Measurements from ENCODE around the gene PABPC1L.

PABPC1L gene

DNA sequence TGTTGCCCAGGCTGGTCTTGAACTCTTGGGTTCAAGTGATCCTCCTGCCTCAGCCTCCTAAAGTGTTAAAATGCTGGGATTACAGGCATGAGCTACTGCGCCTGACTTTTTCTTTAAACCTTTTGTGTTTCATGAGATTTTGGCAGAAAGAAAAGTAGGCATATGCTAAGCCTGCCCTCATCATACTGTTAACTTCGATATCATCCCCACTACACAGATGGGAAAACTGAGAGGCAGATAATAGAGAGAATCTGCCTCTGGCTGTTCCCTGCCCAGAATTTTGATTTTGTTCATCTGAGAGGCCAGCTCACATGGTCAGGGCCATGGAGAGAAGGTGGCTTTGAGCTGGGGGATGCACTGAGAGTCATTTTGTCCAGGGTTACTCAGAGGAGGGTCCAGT is 7.5 kb downstream of the PABPC1L start:
- H2BK5ac ChIP-seq (ENCODE audit: low read depth, low read length, poor library complexity), result no peak overlapping the region
- H3K27ac ChIP-seq (ENCODE audit: low read depth, low read length), result no peak overlapping the region
- H3K4me1 ChIP-seq (ENCODE audit: control insufficient read depth in 1 of 2, insufficient read depth in 2 of 2, low read length in 2 of 2), result no peaks in the 10 kb centered on the region
- H3K9me3 ChIP-seq (ENCODE audit: insufficient read depth, low read depth, low read length), result no peaks in the 10 kb centered on the region
- no peaks in the 10 kb centered on the region for H3K79me1 ChIP-seq (ENCODE audit: low read length)
- no peak overlapping the region for H3K23ac ChIP-seq (ENCODE audit: low read length)
- H3K4ac ChIP-seq (ENCODE audit: low read depth, low read length), result no peak overlapping the region
- no peak overlapping the region for H3K14ac ChIP-seq (ENCODE audit: low read length)
- no peak overlapping the region for H3K9ac ChIP-seq (ENCODE audit: low read length)
- no peak overlapping the region for H3K4me3 ChIP-seq (ENCODE audit: low read depth, low read length)
- no peak overlapping the region for H2BK120ac ChIP-seq (ENCODE audit: insufficient read depth, low read length, poor library complexity)
- no peaks in the 10 kb centered on the region for H3K27me3 ChIP-seq (ENCODE audit: insufficient read depth, low read length)
- H3K18ac ChIP-seq (ENCODE audit: low read length), result no peak overlapping the region
- H3K4me2 ChIP-seq (ENCODE audit: low read length), result no peak overlapping the region
- DNase-seq, result no peak
- no peak overlapping the region for H2BK12ac ChIP-seq (ENCODE audit: low read length)
- no peak overlapping the region for H2AK5ac ChIP-seq (ENCODE audit: low read length)
- no peaks in the 10 kb centered on the region for H3K79me2 ChIP-seq (ENCODE audit: control insufficient read depth, insufficient read depth, low read length, poor library complexity)
- peaks cover 24 to 43% of the 10 kb centered on the region in 2 experiments for H3K36me3 ChIP-seq (ENCODE audit: control insufficient read depth in 1 of 2, insufficient read depth in 2 of 2, low read length in 2 of 2)
- H4K12ac ChIP-seq (ENCODE audit: low read depth, low read length), result no peak overlapping the region
- H4K91ac ChIP-seq (ENCODE audit: low read depth, low read length), result no peak overlapping the region
- H4K8ac ChIP-seq (ENCODE audit: low read depth, low read length), result no peak overlapping the region
- no CpG with 5 or more reads among the region's 2 CpGs for WGBS (ENCODE audit: extremely low coverage, insufficient coverage, insufficient read length)
- no peak overlapping the region for H2AFZ ChIP-seq (ENCODE audit: insufficient read depth, low read length, poor library complexity)

DNA sequence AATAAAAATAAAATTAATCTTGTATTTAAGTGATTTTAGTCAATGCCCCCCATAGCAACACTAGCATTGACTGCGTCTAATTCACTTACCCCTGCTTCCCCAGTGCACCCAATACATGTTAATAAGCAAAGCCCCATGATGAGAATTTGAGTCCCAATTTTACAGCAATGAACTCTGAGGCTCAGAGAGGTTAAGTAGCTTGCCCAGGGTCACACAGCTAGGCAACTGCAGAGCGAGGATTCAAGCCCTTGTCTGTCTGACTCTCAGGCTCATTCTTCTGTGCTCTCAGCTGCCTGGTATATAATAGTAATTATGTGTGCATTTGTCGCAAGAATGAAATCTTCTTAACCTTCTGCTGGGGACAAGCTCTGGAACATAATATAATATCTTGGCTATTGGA is 8.5 kb downstream of the PABPC1L start:
- WGBS (ENCODE audit: extremely low coverage, insufficient coverage, insufficient read length), result no CpG with 5 or more reads among the region's 3 CpGs
- H3K36me3 ChIP-seq (ENCODE audit: control insufficient read depth in 1 of 2, insufficient read depth in 2 of 2, low read length in 2 of 2), result peaks cover 24 to 41% of the 10 kb centered on the region in 2 experiments
- H3K79me1 ChIP-seq (ENCODE audit: low read length), result no peaks in the 10 kb centered on the region
- no peak overlapping the region for H3K4me3 ChIP-seq (ENCODE audit: low read depth, low read length)
- H3K18ac ChIP-seq (ENCODE audit: low read length), result no peak overlapping the region
- H4K91ac ChIP-seq (ENCODE audit: low read depth, low read length), result no peak overlapping the region
- DNase-seq, result no peak
- H2BK12ac ChIP-seq (ENCODE audit: low read length), result no peak overlapping the region
- no peak overlapping the region for H3K4ac ChIP-seq (ENCODE audit: low read depth, low read length)
- no peaks in the 10 kb centered on the region for H3K9me3 ChIP-seq (ENCODE audit: insufficient read depth, low read depth, low read length)
- no peak overlapping the region for H3K14ac ChIP-seq (ENCODE audit: low read length)
- no peaks in the 10 kb centered on the region for H3K27me3 ChIP-seq (ENCODE audit: insufficient read depth, low read length)
- no peak overlapping the region for H3K23ac ChIP-seq (ENCODE audit: low read length)
- no peak overlapping the region for H3K4me2 ChIP-seq (ENCODE audit: low read length)
- no peaks in the 10 kb centered on the region for H3K79me2 ChIP-seq (ENCODE audit: control insufficient read depth, insufficient read depth, low read length, poor library complexity)
- no peak overlapping the region for H2AFZ ChIP-seq (ENCODE audit: insufficient read depth, low read length, poor library complexity)
- no peaks in the 10 kb centered on the region for H3K4me1 ChIP-seq (ENCODE audit: control insufficient read depth in 1 of 2, insufficient read depth in 2 of 2, low read length in 2 of 2)
- no peak overlapping the region for H3K9ac ChIP-seq (ENCODE audit: low read length)
- no peak overlapping the region for H2BK120ac ChIP-seq (ENCODE audit: insufficient read depth, low read length, poor library complexity)
- H3K27ac ChIP-seq (ENCODE audit: low read depth, low read length), result no peak overlapping the region
- H2BK5ac ChIP-seq (ENCODE audit: low read depth, low read length, poor library complexity), result no peak overlapping the region
- no peak overlapping the region for H4K8ac ChIP-seq (ENCODE audit: low read depth, low read length)
- H2AK5ac ChIP-seq (ENCODE audit: low read length), result no peak overlapping the region
- no peak overlapping the region for H4K12ac ChIP-seq (ENCODE audit: low read depth, low read length)

DNA sequence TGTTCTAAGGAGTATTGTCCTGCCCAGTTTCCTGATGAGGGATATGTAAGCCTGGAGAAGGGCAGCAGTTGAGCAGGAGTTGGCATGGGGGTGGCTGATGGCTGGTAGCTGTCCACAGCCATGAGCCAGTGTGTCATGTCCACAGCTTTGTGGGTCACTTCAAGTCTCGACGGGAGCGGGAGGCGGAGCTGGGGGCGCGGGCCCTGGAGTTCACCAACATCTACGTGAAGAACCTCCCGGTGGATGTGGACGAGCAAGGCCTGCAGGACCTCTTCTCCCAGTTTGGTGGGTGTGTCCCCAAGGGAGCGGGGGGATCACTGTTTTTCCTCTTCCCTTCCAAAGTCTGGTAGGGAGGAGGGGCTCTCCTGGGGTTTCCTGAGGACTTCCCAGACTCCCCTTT is 8.9 kb downstream of the PABPC1L start:
- no peaks in the 10 kb centered on the region for H3K9me3 ChIP-seq (ENCODE audit: insufficient read depth, low read depth, low read length)
- H3K14ac ChIP-seq (ENCODE audit: low read length), result no peak overlapping the region
- H2BK5ac ChIP-seq (ENCODE audit: low read depth, low read length, poor library complexity), result no peak overlapping the region
- no peak overlapping the region for H4K12ac ChIP-seq (ENCODE audit: low read depth, low read length)
- no peak for DNase-seq
- H3K4ac ChIP-seq (ENCODE audit: low read depth, low read length), result no peak overlapping the region
- H3K4me3 ChIP-seq (ENCODE audit: low read depth, low read length), result no peak overlapping the region
- no peak overlapping the region for H3K27ac ChIP-seq (ENCODE audit: low read depth, low read length)
- no peaks in the 10 kb centered on the region for H3K27me3 ChIP-seq (ENCODE audit: insufficient read depth, low read length)
- H4K91ac ChIP-seq (ENCODE audit: low read depth, low read length), result no peak overlapping the region
- no peaks in the 10 kb centered on the region for H3K4me1 ChIP-seq (ENCODE audit: control insufficient read depth in 1 of 2, insufficient read depth in 2 of 2, low read length in 2 of 2)
- peaks cover 24 to 41% of the 10 kb centered on the region in 2 experiments for H3K36me3 ChIP-seq (ENCODE audit: control insufficient read depth in 1 of 2, insufficient read depth in 2 of 2, low read length in 2 of 2)
- no peak overlapping the region for H2AK5ac ChIP-seq (ENCODE audit: low read length)
- H2BK120ac ChIP-seq (ENCODE audit: insufficient read depth, low read length, poor library complexity), result no peak overlapping the region
- no CpG with 5 or more reads among the region's 10 CpGs for WGBS (ENCODE audit: extremely low coverage, insufficient coverage, insufficient read length)
- H3K18ac ChIP-seq (ENCODE audit: low read length), result no peak overlapping the region
- H3K4me2 ChIP-seq (ENCODE audit: low read length), result no peak overlapping the region
- H3K79me1 ChIP-seq (ENCODE audit: low read length), result no peaks in the 10 kb centered on the region
- H3K79me2 ChIP-seq (ENCODE audit: control insufficient read depth, insufficient read depth, low read length, poor library complexity), result no peaks in the 10 kb centered on the region
- H3K9ac ChIP-seq (ENCODE audit: low read length), result no peak overlapping the region
- no peak overlapping the region for H2AFZ ChIP-seq (ENCODE audit: insufficient read depth, low read length, poor library complexity)
- no peak overlapping the region for H4K8ac ChIP-seq (ENCODE audit: low read depth, low read length)
- no peak overlapping the region for H3K23ac ChIP-seq (ENCODE audit: low read length)
- H2BK12ac ChIP-seq (ENCODE audit: low read length), result no peak overlapping the region

DNA sequence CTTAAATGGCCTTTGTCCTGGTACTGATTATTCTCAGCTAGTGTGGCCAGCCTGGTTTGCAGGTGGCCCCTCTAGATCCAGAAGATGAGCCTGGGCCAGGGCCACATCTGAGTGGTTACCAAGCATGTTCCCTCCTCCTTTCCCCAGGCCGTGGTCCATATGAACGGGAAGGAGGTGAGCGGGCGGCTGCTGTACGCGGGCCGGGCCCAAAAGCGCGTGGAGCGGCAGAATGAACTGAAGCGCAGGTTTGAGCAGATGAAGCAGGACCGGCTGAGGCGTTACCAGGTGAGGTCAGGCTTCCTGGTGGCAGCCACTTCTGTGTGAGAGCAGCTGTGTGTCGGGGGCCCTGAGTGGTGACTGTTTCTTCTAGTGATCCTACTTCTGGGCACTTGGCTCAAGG is 11.6 kb downstream of the PABPC1L start:
- no peak for DNase-seq
- no peak overlapping the region for H4K8ac ChIP-seq (ENCODE audit: low read depth, low read length)
- no peaks in the 10 kb centered on the region for H3K79me2 ChIP-seq (ENCODE audit: control insufficient read depth, insufficient read depth, low read length, poor library complexity)
- H3K4ac ChIP-seq (ENCODE audit: low read depth, low read length), result no peak overlapping the region
- H4K91ac ChIP-seq (ENCODE audit: low read depth, low read length), result no peak overlapping the region
- no peak overlapping the region for H3K4me3 ChIP-seq (ENCODE audit: low read depth, low read length)
- no peaks in the 10 kb centered on the region for H3K79me1 ChIP-seq (ENCODE audit: low read length)
- H2AFZ ChIP-seq (ENCODE audit: insufficient read depth, low read length, poor library complexity), result no peak overlapping the region
- no peak overlapping the region for H2BK12ac ChIP-seq (ENCODE audit: low read length)
- no peak overlapping the region for H3K14ac ChIP-seq (ENCODE audit: low read length)
- no peak overlapping the region for H3K4me2 ChIP-seq (ENCODE audit: low read length)
- no peak overlapping the region for H2AK5ac ChIP-seq (ENCODE audit: low read length)
- no peak overlapping the region for H2BK120ac ChIP-seq (ENCODE audit: insufficient read depth, low read length, poor library complexity)
- no peak overlapping the region for H2BK5ac ChIP-seq (ENCODE audit: low read depth, low read length, poor library complexity)
- peaks cover 26 to 43% of the 10 kb centered on the region in 2 experiments for H3K36me3 ChIP-seq (ENCODE audit: control insufficient read depth in 1 of 2, insufficient read depth in 2 of 2, low read length in 2 of 2)
- H3K27me3 ChIP-seq (ENCODE audit: insufficient read depth, low read length), result no peaks in the 10 kb centered on the region
- no peak overlapping the region for H3K9ac ChIP-seq (ENCODE audit: low read length)
- no peak overlapping the region for H3K23ac ChIP-seq (ENCODE audit: low read length)
- H3K27ac ChIP-seq (ENCODE audit: low read depth, low read length), result no peak overlapping the region
- H4K12ac ChIP-seq (ENCODE audit: low read depth, low read length), result no peak overlapping the region
- H3K9me3 ChIP-seq (ENCODE audit: insufficient read depth, low read depth, low read length), result no peaks in the 10 kb centered on the region
- WGBS (ENCODE audit: extremely low coverage, insufficient coverage, insufficient read length), result no CpG with 5 or more reads among the region's 14 CpGs
- no peaks in the 10 kb centered on the region for H3K4me1 ChIP-seq (ENCODE audit: control insufficient read depth in 1 of 2, insufficient read depth in 2 of 2, low read length in 2 of 2)
- H3K18ac ChIP-seq (ENCODE audit: low read length), result no peak overlapping the region

Data from trophoblast cell (in vitro differentiated cells and primary cell).